Measurements from ENCODE around the gene MAP4K4. TPM values are rescaled to one million over a fixed set of nuclear protein-coding genes. Genes with fewer than 3 reads are reported as not detected.
"Not testable (repeated sequence)": the region's sequence is repeated elsewhere in the genome, so short reads cannot be mapped to it uniquely, and the experiment has no call there.

The MAP4K4 gene
- total and polyA plus RNA-seq, 2 donors: 22.4 to 30.9 TPM

GRCh38 chr2:101904916-101905315, 207.4 kb downstream of the MAP4K4 start:
- 99% methylated on average over 1 of the region's 1 CpG for WGBS
- no peak for DNase-seq (ENCODE audit: low read depth in 6 of 9, low spot score in 9 of 9)
- Histone ChIP-seq H3K36me3 (ENCODE audit: control insufficient read depth in 2 of 2, insufficient read depth in 2 of 2, low read length in 1 of 2) (no peaks in the 10 kb centered on the region), H3K9me3 (ENCODE audit: control insufficient read depth in 2 of 2, insufficient read depth in 1 of 2, low read length in 1 of 2) (peaks cover 0 to 8% of the 10 kb centered on the region in 2 donors), H3K4me1 (ENCODE audit: control insufficient read depth in 2 of 2, insufficient read depth in 2 of 2, low read length in 2 of 2) (no peaks in the 10 kb centered on the region), H3K4me3 (ENCODE audit: low read length in 2 of 2) (no peak overlapping the region), H3K27me3 (ENCODE audit: control insufficient read depth in 2 of 2, insufficient read depth in 1 of 2, low read length in 1 of 2) (no peaks in the 10 kb centered on the region), H3K27ac (ENCODE audit: low read depth in 1 of 2, low read length in 1 of 2) (no peak overlapping the region)

GRCh38 chr2:101905746-101906336, 208.3 kb downstream of the MAP4K4 start:
- WGBS: 87% methylated on average over 9 of the region's 9 CpGs

GRCh38 chr2:101909760-101910159, 212.3 kb downstream of the MAP4K4 start:
- no peaks in the 10 kb centered on the region for H3K36me3 ChIP-seq (ENCODE audit: control insufficient read depth in 2 of 2, insufficient read depth in 2 of 2, low read length in 1 of 2)
- no peaks in the 10 kb centered on the region for H3K27me3 ChIP-seq (ENCODE audit: control insufficient read depth in 2 of 2, insufficient read depth in 1 of 2, low read length in 1 of 2)
- no peak overlapping the region for H3K4me3 ChIP-seq (ENCODE audit: low read length in 2 of 2)
- H3K9me3 ChIP-seq (ENCODE audit: control insufficient read depth in 2 of 2, insufficient read depth in 1 of 2, low read length in 1 of 2): peaks cover 0 to 8% of the 10 kb centered on the region in 2 donors
- no peaks in the 10 kb centered on the region for H3K4me1 ChIP-seq (ENCODE audit: control insufficient read depth in 2 of 2, insufficient read depth in 2 of 2, low read length in 2 of 2)
- DNase-seq (ENCODE audit: low read depth in 6 of 9, low spot score in 9 of 9): no peak
- H3K27ac ChIP-seq (ENCODE audit: low read depth in 1 of 2, low read length in 1 of 2): no peak overlapping the region
- 78% methylated on average over 1 of the region's 1 CpG for WGBS

More at GRCh38 chr2:101905746-101906336, 208.3 kb downstream of the MAP4K4 start:
- Histone ChIP-seq H3K9me3 (ENCODE audit: control insufficient read depth in 2 of 2, insufficient read depth in 1 of 2, low read length in 1 of 2) (peaks cover 0 to 8% of the 10 kb centered on the region in 2 donors), H3K4me1 (ENCODE audit: control insufficient read depth in 2 of 2, insufficient read depth in 2 of 2, low read length in 2 of 2) (no peaks in the 10 kb centered on the region), H3K4me3 (ENCODE audit: low read length in 2 of 2) (no peak overlapping the region), H3K27me3 (ENCODE audit: control insufficient read depth in 2 of 2, insufficient read depth in 1 of 2, low read length in 1 of 2) (no peaks in the 10 kb centered on the region), H3K27ac (ENCODE audit: low read depth in 1 of 2, low read length in 1 of 2) (no peak overlapping the region), H3K36me3 (ENCODE audit: control insufficient read depth in 2 of 2, insufficient read depth in 2 of 2, low read length in 1 of 2) (no peaks in the 10 kb centered on the region)
- no peak for DNase-seq (ENCODE audit: low read depth in 6 of 9, low spot score in 9 of 9)

GRCh38 chr2:101912545-101912944, 215.0 kb downstream of the MAP4K4 start:
- Histone ChIP-seq H3K36me3 (ENCODE audit: control insufficient read depth in 2 of 2, insufficient read depth in 2 of 2, low read length in 1 of 2) (no peaks in the 10 kb centered on the region), H3K4me1 (ENCODE audit: control insufficient read depth in 2 of 2, insufficient read depth in 2 of 2, low read length in 2 of 2) (no peaks in the 10 kb centered on the region), H3K9me3 (ENCODE audit: control insufficient read depth in 2 of 2, insufficient read depth in 1 of 2, low read length in 1 of 2) (no peaks in the 10 kb centered on the region), H3K27ac (ENCODE audit: low read depth in 1 of 2, low read length in 1 of 2) (no peak overlapping the region), H3K4me3 (ENCODE audit: low read length in 2 of 2) (no peak overlapping the region), H3K27me3 (ENCODE audit: control insufficient read depth in 2 of 2, insufficient read depth in 1 of 2, low read length in 1 of 2) (no peaks in the 10 kb centered on the region)
- DNase-seq (ENCODE audit: low read depth in 6 of 9, low spot score in 9 of 9): peak in 1 of 9 donors; percentile 12
- 95% methylated on average over 2 of the region's 2 CpGs for WGBS

- no peaks in the 10 kb centered on the region for H3K4me1 ChIP-seq (ENCODE audit: control insufficient read depth in 2 of 2, insufficient read depth in 2 of 2, low read length in 2 of 2)
- peak in 2 of 9 donors; percentile 2 to 26 for DNase-seq (ENCODE audit: low read depth in 6 of 9, low spot score in 9 of 9)
- H3K4me3 ChIP-seq (ENCODE audit: low read length in 2 of 2): no peak overlapping the region
Observed at GRCh38 chr2:101921319-101921952, 223.9 kb downstream of the MAP4K4 start.

GRCh38 chr2:101921953-101922325, 224.4 kb downstream of the MAP4K4 start:
- H3K4me3 ChIP-seq (ENCODE audit: low read length in 2 of 2): no peak overlapping the region
- no peak for DNase-seq (ENCODE audit: low read depth in 6 of 9, low spot score in 9 of 9)
- no peak overlapping the region for H3K27ac ChIP-seq (ENCODE audit: low read depth in 1 of 2, low read length in 1 of 2)
- no peaks in the 10 kb centered on the region for H3K36me3 ChIP-seq (ENCODE audit: control insufficient read depth in 2 of 2, insufficient read depth in 2 of 2, low read length in 1 of 2)
- WGBS: 100% methylated on average over 2 of the region's 2 CpGs
- H3K9me3 ChIP-seq (ENCODE audit: control insufficient read depth in 2 of 2, insufficient read depth in 1 of 2, low read length in 1 of 2): peaks cover 0 to 12% of the 10 kb centered on the region in 2 donors
- no peaks in the 10 kb centered on the region for H3K27me3 ChIP-seq (ENCODE audit: control insufficient read depth in 2 of 2, insufficient read depth in 1 of 2, low read length in 1 of 2)
- no peaks in the 10 kb centered on the region for H3K4me1 ChIP-seq (ENCODE audit: control insufficient read depth in 2 of 2, insufficient read depth in 2 of 2, low read length in 2 of 2)

More at GRCh38 chr2:101921319-101921952, 223.9 kb downstream of the MAP4K4 start:
- 40% methylated on average over 5 of the region's 5 CpGs for WGBS
- Histone ChIP-seq H3K27ac (ENCODE audit: low read depth in 1 of 2, low read length in 1 of 2) (no peak overlapping the region), H3K9me3 (ENCODE audit: control insufficient read depth in 2 of 2, insufficient read depth in 1 of 2, low read length in 1 of 2) (peaks cover 0 to 12% of the 10 kb centered on the region in 2 donors), H3K27me3 (ENCODE audit: control insufficient read depth in 2 of 2, insufficient read depth in 1 of 2, low read length in 1 of 2) (no peaks in the 10 kb centered on the region), H3K36me3 (ENCODE audit: control insufficient read depth in 2 of 2, insufficient read depth in 2 of 2, low read length in 1 of 2) (no peaks in the 10 kb centered on the region)

GRCh38 chr2:101924311-101924710, 226.8 kb downstream of the MAP4K4 start:
- not testable (repeated sequence) for H3K27me3 ChIP-seq (ENCODE audit: control insufficient read depth in 2 of 2, insufficient read depth in 1 of 2, low read length in 1 of 2); H3K27ac ChIP-seq (ENCODE audit: low read depth in 1 of 2, low read length in 1 of 2); H3K36me3 ChIP-seq (ENCODE audit: control insufficient read depth in 2 of 2, insufficient read depth in 2 of 2, low read length in 1 of 2); H3K4me1 ChIP-seq (ENCODE audit: control insufficient read depth in 2 of 2, insufficient read depth in 2 of 2, low read length in 2 of 2); DNase-seq (ENCODE audit: low read depth in 6 of 9, low spot score in 9 of 9); H3K4me3 ChIP-seq (ENCODE audit: low read length in 2 of 2)
- H3K9me3 ChIP-seq (ENCODE audit: control insufficient read depth in 2 of 2, insufficient read depth in 1 of 2, low read length in 1 of 2): peaks cover 0 to 19% of the 10 kb centered on the region in 2 donors

GRCh38 chr2:101930019-101930418, 232.5 kb downstream of the MAP4K4 start:
- DNase-seq (ENCODE audit: low read depth in 6 of 9, low spot score in 9 of 9): no peak
- WGBS: 97% methylated on average over 3 of the region's 3 CpGs
- H3K27me3 ChIP-seq (ENCODE audit: control insufficient read depth in 2 of 2, insufficient read depth in 1 of 2, low read length in 1 of 2): no peaks in the 10 kb centered on the region
- no peaks in the 10 kb centered on the region for H3K4me1 ChIP-seq (ENCODE audit: control insufficient read depth in 2 of 2, insufficient read depth in 2 of 2, low read length in 2 of 2)
- no peak overlapping the region for H3K4me3 ChIP-seq (ENCODE audit: low read length in 2 of 2)
- H3K9me3 ChIP-seq (ENCODE audit: control insufficient read depth in 2 of 2, insufficient read depth in 1 of 2, low read length in 1 of 2): peaks cover 0 to 12% of the 10 kb centered on the region in 2 donors
- H3K27ac ChIP-seq (ENCODE audit: low read depth in 1 of 2, low read length in 1 of 2): no peak overlapping the region
- H3K36me3 ChIP-seq (ENCODE audit: control insufficient read depth in 2 of 2, insufficient read depth in 2 of 2, low read length in 1 of 2): no peaks in the 10 kb centered on the region

GRCh38 chr2:101930847-101931246, 233.3 kb downstream of the MAP4K4 start:
- Histone ChIP-seq H3K4me1 (ENCODE audit: control insufficient read depth in 2 of 2, insufficient read depth in 2 of 2, low read length in 2 of 2) (no peaks in the 10 kb centered on the region), H3K27ac (ENCODE audit: low read depth in 1 of 2, low read length in 1 of 2) (no peak overlapping the region), H3K9me3 (ENCODE audit: control insufficient read depth in 2 of 2, insufficient read depth in 1 of 2, low read length in 1 of 2) (peaks cover 0 to 9% of the 10 kb centered on the region in 2 donors), H3K27me3 (ENCODE audit: control insufficient read depth in 2 of 2, insufficient read depth in 1 of 2, low read length in 1 of 2) (no peaks in the 10 kb centered on the region), H3K36me3 (ENCODE audit: control insufficient read depth in 2 of 2, insufficient read depth in 2 of 2, low read length in 1 of 2) (no peaks in the 10 kb centered on the region), H3K4me3 (ENCODE audit: low read length in 2 of 2) (no peak overlapping the region)
- WGBS: 96% methylated on average over 4 of the region's 4 CpGs
- DNase-seq (ENCODE audit: low read depth in 6 of 9, low spot score in 9 of 9): no peak
